Ishikawa (cell line): Measurements from ENCODE around the gene CEACAM20.

Experiments used
- CREB1 ChIP-seq: IDR thresholded peaks from 2 replicates; pipeline ENCODE4 v1.6.1; 2012; ENCODE audit warnings: low read depth
- EP300 ChIP-seq: IDR thresholded peaks from 2 replicates; pipeline ENCODE4 v1.6.1; 2012; ENCODE audit warnings: borderline replicate concordance
- FOXM1 ChIP-seq: IDR thresholded peaks from 2 replicates; pipeline ENCODE4 v1.6.1; 2012; ENCODE audit warnings: low read depth, borderline replicate concordance
- TF ChIP-seq, protein P1 (sequence below): IDR thresholded peaks from 2 replicates; pipeline ENCODE4 v1.6.1; 2012
- TF ChIP-seq, protein P2 (sequence below): IDR thresholded peaks from 2 replicates; pipeline ENCODE4 v1.6.1; 2012; ENCODE audit warnings: low read depth, mild to moderate bottlenecking

DNA sequence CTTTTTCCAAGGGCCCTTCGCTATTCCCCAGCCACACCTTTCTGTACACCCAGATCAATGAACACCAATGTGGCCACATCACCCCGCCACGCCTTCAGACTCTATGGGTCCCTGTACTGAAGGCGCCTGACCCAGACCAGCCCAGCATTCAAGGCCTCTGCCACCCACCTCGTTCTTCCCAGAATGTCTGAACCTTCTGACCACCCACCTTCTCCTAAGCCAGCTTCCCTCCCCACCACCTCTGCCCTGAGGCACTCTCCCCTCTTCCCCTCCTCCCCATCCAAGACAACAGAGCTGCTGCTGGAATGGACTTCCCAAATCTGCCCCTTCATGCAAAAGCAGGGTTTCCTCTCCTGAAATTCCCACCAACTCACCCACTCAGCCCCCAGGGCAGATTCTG lies 3.3 kb upstream of the CEACAM20 start:
- no peak for TF ChIP-seq FOXM1
- TF ChIP-seq, protein P1, sequence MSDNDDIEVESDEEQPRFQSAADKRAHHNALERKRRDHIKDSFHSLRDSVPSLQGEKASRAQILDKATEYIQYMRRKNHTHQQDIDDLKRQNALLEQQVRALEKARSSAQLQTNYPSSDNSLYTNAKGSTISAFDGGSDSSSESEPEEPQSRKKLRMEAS: no peak
- TF ChIP-seq CREB1: no peak
- no peak for TF ChIP-seq EP300
- TF ChIP-seq, protein P2, sequence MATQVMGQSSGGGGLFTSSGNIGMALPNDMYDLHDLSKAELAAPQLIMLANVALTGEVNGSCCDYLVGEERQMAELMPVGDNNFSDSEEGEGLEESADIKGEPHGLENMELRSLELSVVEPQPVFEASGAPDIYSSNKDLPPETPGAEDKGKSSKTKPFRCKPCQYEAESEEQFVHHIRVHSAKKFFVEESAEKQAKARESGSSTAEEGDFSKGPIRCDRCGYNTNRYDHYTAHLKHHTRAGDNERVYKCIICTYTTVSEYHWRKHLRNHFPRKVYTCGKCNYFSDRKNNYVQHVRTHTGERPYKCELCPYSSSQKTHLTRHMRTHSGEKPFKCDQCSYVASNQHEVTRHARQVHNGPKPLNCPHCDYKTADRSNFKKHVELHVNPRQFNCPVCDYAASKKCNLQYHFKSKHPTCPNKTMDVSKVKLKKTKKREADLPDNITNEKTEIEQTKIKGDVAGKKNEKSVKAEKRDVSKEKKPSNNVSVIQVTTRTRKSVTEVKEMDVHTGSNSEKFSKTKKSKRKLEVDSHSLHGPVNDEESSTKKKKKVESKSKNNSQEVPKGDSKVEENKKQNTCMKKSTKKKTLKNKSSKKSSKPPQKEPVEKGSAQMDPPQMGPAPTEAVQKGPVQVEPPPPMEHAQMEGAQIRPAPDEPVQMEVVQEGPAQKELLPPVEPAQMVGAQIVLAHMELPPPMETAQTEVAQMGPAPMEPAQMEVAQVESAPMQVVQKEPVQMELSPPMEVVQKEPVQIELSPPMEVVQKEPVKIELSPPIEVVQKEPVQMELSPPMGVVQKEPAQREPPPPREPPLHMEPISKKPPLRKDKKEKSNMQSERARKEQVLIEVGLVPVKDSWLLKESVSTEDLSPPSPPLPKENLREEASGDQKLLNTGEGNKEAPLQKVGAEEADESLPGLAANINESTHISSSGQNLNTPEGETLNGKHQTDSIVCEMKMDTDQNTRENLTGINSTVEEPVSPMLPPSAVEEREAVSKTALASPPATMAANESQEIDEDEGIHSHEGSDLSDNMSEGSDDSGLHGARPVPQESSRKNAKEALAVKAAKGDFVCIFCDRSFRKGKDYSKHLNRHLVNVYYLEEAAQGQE: no peak
